Fibroblast of skin of left biceps (primary cell): ENCODE measurements around the gene OCSTAMP.

ENCODE experiments used
- DNase-seq, 2 experiments: peaks; one replicate each; pipeline ENCODE4 v3.0.0-alpha.2; 2013; ENCODE audit warnings: low read depth in 2 of 2

OCSTAMP gene

DNA sequence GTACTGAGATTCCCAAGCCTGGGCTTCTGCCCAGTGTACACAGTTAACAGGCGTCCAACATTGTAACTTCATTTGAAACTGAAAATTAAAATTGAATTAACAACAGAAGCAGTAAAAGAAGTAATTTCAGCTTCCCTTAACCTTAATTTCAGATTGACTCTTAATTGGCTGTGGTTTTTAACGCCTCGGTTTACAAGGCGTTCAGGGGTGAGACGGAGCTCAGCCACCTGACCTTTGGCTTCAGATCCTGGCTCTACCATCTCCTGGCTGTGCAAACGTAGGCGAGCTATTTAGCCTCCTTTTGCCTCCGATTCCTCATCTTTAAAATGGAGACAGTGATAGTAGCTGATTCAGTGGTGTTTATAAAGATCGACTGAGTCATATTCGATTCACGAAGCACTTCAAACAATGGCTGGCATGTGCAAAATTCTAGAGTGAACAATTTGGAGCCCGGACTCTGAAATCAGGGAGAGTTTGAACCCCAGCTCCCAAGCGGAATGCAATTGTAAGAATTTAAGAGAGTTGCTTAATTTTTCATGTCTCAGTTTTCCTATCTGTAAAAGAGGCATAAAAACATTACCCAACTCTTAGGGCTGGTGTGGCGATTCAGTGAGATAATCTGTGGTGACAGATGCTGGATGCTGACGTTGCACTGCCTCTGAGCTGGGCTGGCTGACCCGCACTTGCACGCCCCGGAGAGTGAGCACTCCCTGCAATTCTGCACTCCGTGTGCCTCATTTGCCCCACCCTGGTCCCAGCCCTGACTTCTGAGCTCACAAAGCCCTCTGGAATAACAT lies 23.5 kb upstream of the OCSTAMP start:
- DNase-seq: no peak

- DNase-seq: no peak
Observed at GRCh38 chr20:46573234-46573633, 22.8 kb upstream of the OCSTAMP start.

DNA sequence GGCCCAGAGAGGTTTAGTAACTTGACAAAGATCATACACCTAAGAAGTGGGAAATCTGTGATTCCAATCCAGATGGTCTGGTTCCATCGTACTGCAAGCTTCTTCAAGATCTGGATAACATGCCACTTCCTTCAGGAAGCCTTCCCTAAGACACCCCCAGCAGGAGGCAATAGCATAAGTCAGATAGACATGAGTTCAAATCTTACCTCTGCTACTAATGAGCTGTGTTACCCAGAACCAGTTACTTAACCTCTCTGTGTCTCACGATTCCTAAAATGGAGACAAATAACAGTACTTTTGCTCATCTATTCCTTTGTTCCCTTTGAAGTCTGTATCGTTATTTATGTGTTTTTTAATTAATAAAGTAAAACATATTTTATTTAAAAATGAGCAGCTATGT lies 22.3 kb upstream of the OCSTAMP start:
- no peak for DNase-seq

GRCh38 chr20:46572153-46572552 lies 21.7 kb upstream of the OCSTAMP start:
- no peak for DNase-seq

GRCh38 chr20:46571418-46571817 lies 21.0 kb upstream of the OCSTAMP start:
- no peak for DNase-seq

- no peak for DNase-seq
Observed at GRCh38 chr20:46570956-46571355, 20.5 kb upstream of the OCSTAMP start.

GRCh38 chr20:46569961-46570360 lies 19.5 kb upstream of the OCSTAMP start:
- DNase-seq: no peak

GRCh38 chr20:46568570-46569129 lies 18.2 kb upstream of the OCSTAMP start:
- peak; percentile 44 to 45 for DNase-seq

DNA sequence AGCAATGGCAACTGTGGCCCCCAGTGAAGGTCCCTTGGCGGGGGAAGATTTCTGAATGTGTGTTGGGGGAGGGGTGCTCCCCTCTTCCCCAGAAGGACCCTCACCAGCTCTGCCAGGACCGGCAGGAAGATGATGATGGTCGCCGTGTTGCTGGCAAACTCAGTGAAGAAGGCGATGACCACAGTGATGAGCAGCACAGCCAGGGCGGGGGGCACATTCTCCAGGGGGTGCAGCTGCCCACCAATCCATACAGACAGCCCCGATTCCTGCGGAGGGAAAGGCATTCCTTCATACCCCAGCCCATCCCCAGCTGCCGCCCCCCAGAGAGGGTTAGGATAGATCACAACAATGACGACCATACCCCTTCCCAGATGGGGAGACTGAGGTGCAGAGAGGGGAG lies 15.7 kb upstream of the OCSTAMP start:
- no peak for DNase-seq

DNA sequence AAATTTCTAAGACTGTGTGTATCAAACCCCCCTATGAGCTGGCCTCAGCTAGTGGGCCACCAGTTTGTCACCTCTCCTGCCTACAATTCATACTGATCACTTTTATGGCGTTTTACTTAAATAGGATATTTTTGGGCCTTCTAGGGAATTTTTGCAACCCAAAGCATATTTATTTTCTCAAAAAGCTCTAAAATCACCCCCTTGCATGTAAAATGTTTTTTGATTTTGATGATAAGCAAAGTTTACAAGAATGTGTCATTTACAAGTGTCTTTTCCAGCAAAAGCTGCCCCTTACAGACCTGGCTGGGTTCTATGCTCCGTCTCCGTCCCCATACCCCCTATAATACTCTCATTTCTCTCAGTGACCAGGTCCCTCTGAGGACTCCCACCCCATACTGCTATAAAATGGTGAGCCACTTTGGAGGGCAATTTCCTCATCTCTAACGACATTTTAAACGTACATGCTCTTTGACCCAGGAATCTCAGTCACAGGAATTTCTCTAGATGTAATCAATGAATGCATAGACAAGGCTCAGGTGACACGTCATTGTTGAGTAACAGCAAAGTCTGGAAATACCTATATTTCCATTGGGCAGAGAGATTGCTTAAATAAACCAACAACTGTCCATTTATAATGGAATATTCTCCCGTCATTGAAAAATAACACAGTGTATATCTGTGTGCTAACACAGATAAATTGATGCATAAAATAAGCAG lies 13.9 kb upstream of the OCSTAMP start:
- no peak for DNase-seq

DNA sequence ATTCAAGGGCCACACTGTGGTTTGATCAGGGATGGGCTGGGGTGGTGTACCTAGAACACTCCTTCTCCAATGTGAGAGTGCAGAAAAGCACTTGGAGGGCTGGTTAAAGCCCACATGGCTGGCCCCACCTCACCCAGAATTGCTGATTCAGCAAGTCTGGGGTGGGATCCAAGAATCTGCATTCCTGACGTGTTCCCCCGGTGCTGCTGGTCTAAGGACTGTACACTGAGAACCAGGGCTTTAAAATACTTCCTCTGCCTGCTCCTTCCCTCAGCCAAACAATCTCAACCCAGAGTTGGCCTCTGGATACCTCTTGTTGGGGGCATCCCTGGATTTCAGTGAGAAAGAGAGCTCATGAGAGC lies 13.4 kb upstream of the OCSTAMP start:
- no peak for DNase-seq

DNA sequence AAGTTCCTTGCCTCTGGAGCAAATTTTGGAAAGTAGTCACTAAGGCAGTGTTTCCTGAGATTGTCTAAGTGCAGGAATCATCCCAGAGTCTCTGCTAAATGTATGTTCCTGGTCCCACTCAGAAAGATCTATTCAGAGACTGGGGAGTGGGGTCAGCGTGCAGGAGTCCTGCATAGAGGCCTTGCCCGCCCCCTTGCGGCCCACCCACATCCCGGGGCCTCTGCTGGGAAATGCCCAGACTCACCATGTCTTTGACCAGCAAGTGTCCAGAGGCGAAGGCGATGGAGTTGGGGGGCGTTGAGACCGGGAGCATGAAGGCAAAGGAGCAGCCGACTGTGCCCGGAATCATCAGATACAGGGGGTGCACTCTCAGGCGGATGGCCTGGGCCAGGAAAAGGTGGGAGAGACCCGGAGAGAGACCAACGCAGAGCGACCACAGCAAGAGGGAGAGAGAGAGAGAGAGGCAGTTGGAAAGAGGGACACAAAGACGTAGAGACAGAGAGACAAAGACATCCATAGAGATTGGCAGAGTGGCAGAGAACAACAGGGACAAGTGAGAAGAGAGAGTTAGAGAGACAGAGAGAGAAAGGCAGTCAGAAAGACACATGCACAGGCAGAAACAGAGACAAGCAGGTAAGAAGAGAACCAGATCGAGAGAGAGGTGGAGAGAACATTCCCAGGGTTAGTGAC lies 12.9 kb upstream of the OCSTAMP start:
- no peak for DNase-seq

DNA sequence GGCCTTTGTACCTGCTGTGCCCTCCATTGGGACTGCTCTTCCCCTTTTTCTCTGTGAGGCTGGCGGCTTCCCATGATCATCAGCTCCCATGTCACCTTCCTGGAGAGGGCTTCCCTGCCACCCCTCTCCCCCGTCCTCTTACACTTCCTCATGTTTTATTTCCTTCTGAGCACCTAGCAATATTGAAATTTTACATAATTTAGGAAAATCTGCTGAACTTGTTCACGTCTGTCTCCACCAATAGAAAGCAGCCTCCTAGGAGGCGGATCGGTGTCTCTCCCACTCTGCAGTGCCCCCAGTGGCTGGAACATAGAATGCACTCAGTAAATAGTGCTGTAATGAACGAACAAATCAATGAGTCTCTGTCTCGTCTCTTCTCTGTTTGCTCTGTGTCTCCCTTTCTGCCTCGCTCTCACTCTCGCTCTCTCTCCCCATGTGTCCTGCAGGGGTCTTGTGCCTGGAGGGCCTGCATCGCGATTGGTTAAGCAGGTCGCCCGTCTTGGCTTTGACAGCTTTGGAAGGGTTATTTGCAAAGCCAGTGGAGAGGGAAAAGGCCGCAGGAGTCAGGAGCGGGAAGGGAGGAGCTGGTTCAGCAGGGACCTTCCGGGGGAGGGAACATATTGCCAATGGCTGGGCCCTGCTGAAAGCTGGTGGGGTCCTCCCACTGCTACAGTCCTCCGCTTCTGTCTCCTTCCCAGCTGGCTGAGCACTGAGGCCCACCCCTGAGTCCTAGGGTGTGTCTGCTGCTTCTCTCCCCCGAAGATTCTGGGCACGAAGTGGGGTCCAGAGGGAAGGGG lies 12.1 kb upstream of the OCSTAMP start:
- DNase-seq: peak; percentile 10 to 15

- no peak for DNase-seq
Observed at GRCh38 chr20:46562009-46562372, 11.5 kb upstream of the OCSTAMP start.

DNA sequence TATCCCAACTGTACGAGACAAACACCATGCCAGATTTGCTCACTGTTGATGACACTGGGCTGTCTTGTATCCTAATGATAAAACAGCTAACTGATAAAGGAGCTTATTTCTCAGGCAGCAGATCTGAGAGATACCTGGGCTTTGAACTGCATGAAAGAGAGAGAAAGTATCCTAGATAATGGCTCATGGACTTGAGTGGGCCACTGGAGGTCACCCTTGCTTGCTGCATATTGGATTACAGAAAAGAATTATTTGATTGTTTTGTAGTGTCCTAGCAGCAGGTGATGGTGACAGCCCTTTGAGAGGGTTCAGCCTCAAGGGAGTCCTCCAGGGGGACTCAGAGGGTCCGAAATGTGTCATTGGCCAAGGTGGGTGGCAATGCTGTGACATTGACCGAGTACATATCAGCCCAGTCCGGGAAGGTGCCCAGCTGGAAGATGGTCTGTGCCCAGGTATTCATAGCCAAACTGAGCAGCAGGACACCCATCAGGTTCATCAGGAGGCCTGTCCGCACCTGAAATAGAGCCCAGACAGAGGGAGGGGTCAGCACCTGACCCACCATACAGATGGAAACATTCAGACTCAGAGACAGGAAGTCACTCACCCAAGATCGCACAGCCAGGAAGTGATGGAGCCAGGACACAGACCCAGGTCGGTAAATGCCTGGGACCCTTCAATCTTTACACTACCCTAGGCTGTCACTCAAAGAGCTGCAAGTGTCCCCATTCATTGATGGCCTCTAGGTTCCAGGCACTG lies 9.4 kb upstream of the OCSTAMP start:
- no peak for DNase-seq

- DNase-seq: no peak
Observed at GRCh38 chr20:46559001-46559400, 8.5 kb upstream of the OCSTAMP start.

DNA sequence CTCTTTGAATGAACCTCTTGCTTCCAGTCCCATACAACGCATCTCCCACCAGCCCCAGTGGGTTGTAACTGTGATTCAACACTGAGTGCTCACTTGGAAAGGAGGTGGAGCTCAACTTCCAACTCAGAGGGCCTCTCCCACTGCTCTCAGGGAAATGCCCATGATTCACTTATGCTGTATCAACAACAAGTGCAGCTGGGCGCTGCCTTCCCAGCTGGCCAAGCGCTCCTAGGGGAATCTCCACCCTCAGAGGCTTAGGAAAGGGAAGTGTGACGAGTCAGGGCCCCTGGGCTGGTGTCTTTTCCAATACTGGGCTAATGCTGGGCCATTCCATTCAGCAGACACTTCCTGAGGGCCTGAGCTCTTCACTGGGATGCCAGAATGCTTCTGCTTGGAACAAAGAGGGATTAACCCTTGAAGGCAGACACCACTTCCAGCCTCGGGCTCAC lies 8.1 kb upstream of the OCSTAMP start:
- DNase-seq: peak; percentile 11 to 21

GRCh38 chr20:46557231-46557956 lies 6.9 kb upstream of the OCSTAMP start:
- DNase-seq: no peak

GRCh38 chr20:46555370-46555956 lies 5.0 kb upstream of the OCSTAMP start:
- DNase-seq: no peak

DNA sequence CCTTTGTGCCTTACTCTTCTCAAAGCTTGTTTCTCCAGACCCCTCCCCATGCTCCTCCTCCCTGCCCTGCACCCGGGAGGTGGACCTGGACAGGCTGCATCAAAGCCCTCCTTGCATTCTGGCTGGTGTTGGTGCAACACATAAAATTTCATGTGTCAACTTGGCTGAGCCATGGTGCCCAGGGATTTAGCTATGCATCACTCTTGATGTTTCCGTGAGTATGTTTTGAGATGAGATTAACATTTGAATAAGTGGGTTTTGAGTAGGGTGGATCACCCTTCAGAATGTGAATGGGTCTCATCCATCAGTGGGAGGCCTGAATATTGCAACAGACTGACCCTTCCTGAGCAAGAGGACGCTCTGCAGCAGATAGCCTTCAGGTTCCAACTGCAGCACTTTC lies 4.4 kb upstream of the OCSTAMP start:
- DNase-seq: no peak
